A673 (cell line): ENCODE results near the gene NLRC5.

Source experiments
- CTCF ChIP-seq: fragments of 300-800, 200-600 bp; sonication (generic); conservative IDR thresholded peaks from 2 replicates; pipeline ENCODE4 v1.5.1; 2017; ENCODE audit warnings: low read depth, mild to moderate bottlenecking, antibody characterized with exemption, low read length, moderate library complexity, mixed read lengths
- EZH2 ChIP-seq: fragments of 200-600 bp; sonication (generic); IDR thresholded peaks from 2 replicates; pipeline ENCODE4 v1.6.1; 2017; ENCODE audit warnings: borderline replicate concordance, low read depth, mild to moderate bottlenecking, mixed read lengths, antibody characterized with exemption, low read length; ENCODE audit not compliant: poor library complexity, severe bottlenecking

GRCh38 chr16:57127836-57128235, 138.5 kb downstream of the NLRC5 start:
- no peak for TF ChIP-seq CTCF
- TF ChIP-seq EZH2, result no peak
